SH-SY5Y (cell line): ENCODE measurements around the gene CHURC1.

ENCODE experiments used
- GATA2 ChIP-seq: IDR thresholded peaks from 2 replicates; pipeline ENCODE4 v1.6.1; 2011; ENCODE audit warnings: mild to moderate bottlenecking, low read depth, low read length
- GATA3 ChIP-seq: IDR thresholded peaks from 2 replicates; pipeline ENCODE4 v1.6.1; 2011; ENCODE audit warnings: low read depth, mild to moderate bottlenecking, low read length, moderate library complexity

- no peak for TF ChIP-seq GATA2
- TF ChIP-seq GATA3, result no peak
Observed at GRCh38 chr14:64944041-64944440, 29.8 kb downstream of the CHURC1 start.
